ENCODE results near the gene PRR5L.

PRR5L gene

DNA sequence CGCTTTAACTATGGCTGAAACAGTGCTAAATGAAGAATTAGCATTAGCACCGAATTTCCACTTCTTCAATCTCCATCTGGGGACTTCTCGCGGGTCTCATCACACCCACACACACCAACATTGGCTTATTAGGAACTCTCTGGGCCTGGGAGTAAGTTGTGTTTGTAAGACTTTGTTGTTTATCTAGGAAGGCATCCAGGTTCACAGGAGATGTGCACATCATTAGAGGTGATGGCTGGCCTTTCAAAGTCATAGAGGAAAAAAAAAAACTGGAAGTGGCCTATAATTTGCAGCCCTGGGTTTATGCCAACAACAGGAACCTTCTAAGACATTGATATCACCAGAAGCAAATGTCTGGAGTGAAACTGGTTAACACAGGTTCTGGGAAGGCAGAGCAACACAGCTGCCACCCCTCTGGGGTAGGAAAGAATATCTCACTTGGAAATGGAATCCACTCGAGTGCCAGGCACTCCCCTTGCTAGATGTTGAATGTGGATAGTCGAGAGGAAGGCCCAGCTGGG lies 129.5 kb downstream of the PRR5L start:
- POLR2A ChIA-PET, result no interaction called here
- H3K9me3 ChIP-seq (ENCODE audit: control insufficient read depth, insufficient read depth, low read depth, low read length), result no peaks in the 10 kb centered on the region
- H3K27ac ChIP-seq (ENCODE audit: extremely low read depth, low read depth, low read length), result no peak overlapping the region
- TF ChIP-seq, protein P1, sequence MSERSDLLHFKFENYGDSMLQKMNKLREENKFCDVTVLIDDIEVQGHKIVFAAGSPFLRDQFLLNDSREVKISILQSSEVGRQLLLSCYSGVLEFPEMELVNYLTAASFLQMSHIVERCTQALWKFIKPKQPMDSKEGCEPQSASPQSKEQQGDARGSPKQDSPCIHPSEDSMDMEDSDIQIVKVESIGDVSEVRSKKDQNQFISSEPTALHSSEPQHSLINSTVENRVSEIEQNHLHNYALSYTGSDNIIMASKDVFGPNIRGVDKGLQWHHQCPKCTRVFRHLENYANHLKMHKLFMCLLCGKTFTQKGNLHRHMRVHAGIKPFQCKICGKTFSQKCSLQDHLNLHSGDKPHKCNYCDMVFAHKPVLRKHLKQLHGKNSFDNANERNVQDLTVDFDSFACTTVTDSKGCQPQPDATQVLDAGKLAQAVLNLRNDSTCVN (tag by site-specific recombination; optimal IDR thresholded peaks at IDR 0.05), result no peak
- TF ChIP-seq ZBTB20 (tag by site-specific recombination; IDR thresholded peaks at IDR 0.05) (peak; percentile 56; the same call in 1 of the 2 replicates), ZNF335 (tag by site-specific recombination; conservative IDR thresholded peaks at IDR 0.05) (no peak)
- TF ChIP-seq, protein P2, sequence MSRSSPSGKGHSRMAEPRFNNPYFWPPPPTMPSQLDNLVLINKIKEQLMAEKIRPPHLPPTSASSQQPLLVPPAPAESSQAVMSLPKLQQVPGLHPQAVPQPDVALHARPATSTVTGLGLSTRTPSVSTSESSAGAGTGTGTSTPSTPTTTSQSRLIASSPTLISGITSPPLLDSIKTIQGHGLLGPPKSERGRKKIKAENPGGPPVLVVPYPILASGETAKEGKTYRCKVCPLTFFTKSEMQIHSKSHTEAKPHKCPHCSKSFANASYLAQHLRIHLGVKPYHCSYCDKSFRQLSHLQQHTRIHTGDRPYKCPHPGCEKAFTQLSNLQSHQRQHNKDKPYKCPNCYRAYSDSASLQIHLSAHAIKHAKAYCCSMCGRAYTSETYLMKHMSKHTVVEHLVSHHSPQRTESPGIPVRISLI (tag by site-specific recombination; IDR thresholded peaks at IDR 0.05), result no peak
- no peak overlapping the region for H3K4me3 ChIP-seq (ENCODE audit: low read depth, low read length)
- no peaks in the 10 kb centered on the region for H3K4me1 ChIP-seq (ENCODE audit: control insufficient read depth, insufficient read depth, low read length)
- CTCF ChIA-PET, result interaction anchor here (0.6 to 1.2 kb wide), 3 partner anchors 44 to 86 kb away, joined by 3 to 7 read pairs (median 3); no protein-coding TSS in a partner anchor
- H3K36me3 ChIP-seq (ENCODE audit: control insufficient read depth in 2 of 2, insufficient read depth in 1 of 2, low read length in 2 of 2), result no peaks in the 10 kb centered on the region

DNA sequence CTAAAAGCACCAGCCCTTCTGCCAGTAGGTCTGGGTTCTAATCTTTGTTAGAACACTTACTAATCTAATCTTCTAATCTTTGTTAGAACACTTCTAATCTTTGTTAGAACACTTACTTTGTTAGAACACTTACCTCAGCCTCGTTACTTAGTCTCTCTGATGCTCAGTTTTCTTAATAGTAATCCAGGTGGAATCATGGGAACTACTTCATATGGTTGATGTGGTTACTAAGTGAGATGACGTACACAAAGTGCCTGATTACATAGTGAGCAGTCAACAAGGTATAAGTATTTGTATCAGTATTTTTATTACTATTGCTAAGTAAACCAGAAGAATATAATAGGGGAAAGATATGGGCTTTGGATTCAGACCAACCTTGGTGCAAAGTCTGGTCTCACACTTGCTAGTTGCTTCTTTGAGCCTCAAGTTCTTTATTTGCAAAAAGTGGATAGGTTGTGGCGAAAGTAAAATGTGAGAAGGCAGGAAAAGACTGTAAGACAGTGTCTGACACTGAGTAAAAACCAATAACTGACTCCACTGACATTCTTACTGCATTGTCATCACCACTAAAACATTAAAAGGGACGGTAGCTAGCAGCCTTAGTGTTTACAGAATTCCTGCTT lies 130.2 kb downstream of the PRR5L start:
- Histone ChIP-seq H3K4me1 (ENCODE audit: control insufficient read depth, insufficient read depth, low read length) (no peaks in the 10 kb centered on the region), H3K36me3 (ENCODE audit: control insufficient read depth in 2 of 2, insufficient read depth in 1 of 2, low read length in 2 of 2) (no peaks in the 10 kb centered on the region), H3K9me3 (ENCODE audit: control insufficient read depth, insufficient read depth, low read depth, low read length) (no peaks in the 10 kb centered on the region), H3K27ac (ENCODE audit: extremely low read depth, low read depth, low read length) (no peak overlapping the region), H3K4me3 (ENCODE audit: low read depth, low read length) (no peak overlapping the region)
- CTCF ChIA-PET, result interaction anchor here (0.6 to 1.2 kb wide), 3 partner anchors 43 to 86 kb away, joined by 3 to 7 read pairs (median 3); no protein-coding TSS in a partner anchor
- POLR2A ChIA-PET, result no interaction called here
- TF ChIP-seq ZNF132 (tag by site-specific recombination; IDR thresholded peaks at IDR 0.05; ENCODE audit: borderline replicate concordance), result no peak
- TF ChIP-seq, protein P3, sequence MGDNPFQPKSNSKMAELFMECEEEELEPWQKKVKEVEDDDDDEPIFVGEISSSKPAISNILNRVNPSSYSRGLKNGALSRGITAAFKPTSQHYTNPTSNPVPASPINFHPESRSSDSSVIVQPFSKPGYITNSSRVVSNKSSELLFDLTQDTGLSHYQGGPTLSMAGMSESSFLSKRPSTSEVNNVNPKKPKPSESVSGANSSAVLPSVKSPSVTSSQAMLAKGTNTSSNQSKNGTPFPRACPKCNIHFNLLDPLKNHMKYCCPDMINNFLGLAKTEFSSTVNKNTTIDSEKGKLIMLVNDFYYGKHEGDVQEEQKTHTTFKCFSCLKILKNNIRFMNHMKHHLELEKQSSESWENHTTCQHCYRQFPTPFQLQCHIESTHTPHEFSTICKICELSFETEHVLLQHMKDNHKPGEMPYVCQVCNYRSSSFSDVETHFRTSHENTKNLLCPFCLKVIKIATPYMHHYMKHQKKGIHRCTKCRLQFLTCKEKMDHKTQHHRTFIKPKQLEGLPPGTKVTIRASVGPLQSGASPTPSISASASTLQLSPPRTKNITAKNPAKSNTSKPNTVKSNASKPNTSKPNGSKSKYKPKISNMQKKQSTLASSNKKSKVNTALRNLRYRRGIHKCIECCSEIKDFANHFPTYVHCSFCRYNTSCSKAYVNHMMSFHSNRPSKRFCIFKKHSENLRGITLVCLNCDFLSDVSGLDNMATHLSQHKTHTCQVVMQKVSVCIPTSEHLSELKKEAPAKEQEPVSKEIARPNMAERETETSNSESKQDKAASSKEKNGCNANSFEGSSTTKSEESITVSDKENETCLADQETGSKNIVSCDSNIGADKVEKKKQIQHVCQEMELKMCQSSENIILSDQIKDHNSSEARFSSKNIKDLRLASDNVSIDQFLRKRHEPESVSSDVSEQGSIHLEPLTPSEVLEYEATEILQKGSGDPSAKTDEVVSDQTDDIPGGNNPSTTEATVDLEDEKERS (tag by site-specific recombination; IDR thresholded peaks at IDR 0.05), result no peak

DNA sequence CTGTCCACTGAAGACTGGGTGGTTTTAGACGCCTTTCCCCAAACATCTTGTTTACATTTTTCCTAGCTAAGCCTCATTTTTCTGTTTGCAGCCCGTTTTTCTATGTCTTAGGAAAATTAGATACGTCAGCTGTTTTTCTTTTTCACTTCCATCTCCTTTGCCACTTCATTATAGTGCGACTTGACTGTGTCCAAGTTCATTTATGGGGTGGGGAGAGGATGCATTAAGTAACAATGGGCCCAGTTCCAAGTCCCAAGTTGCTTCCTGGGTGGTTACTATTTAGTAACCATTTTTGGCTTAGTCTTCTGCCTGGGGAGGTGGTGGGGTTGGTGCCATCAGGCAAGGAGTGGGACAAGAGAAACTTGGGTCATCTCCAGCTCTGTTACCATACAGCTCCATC lies 131.0 kb downstream of the PRR5L start:
- TF ChIP-seq ZNF138 (tag by site-specific recombination; IDR thresholded peaks at IDR 0.05; ENCODE audit: borderline replicate concordance) (no peak), ZNF223 (tag by site-specific recombination; IDR thresholded peaks at IDR 0.05) (no peak), ZNF132 (tag by site-specific recombination; IDR thresholded peaks at IDR 0.05; ENCODE audit: borderline replicate concordance) (no peak), ZNF302 (tag by site-specific recombination; IDR thresholded peaks at IDR 0.05; ENCODE audit: low read depth) (no peak), ZNF561 (tag by site-specific recombination; IDR thresholded peaks at IDR 0.05; ENCODE audit: borderline replicate concordance) (no peak), SP3 (tag by site-specific recombination; IDR thresholded peaks at IDR 0.05) (no peak)
- no peak overlapping the region for H3K27ac ChIP-seq (ENCODE audit: extremely low read depth, low read depth, low read length)
- H3K36me3 ChIP-seq (ENCODE audit: control insufficient read depth in 2 of 2, insufficient read depth in 1 of 2, low read length in 2 of 2), result no peaks in the 10 kb centered on the region
- CTCF ChIA-PET, result interaction anchor here (0.6 to 1.0 kb wide), 2 partner anchors 42 to 245 kb away, joined by 3 to 4 read pairs; no protein-coding TSS in a partner anchor
- POLR2A ChIA-PET, result no interaction called here
- no peaks in the 10 kb centered on the region for H3K4me1 ChIP-seq (ENCODE audit: control insufficient read depth, insufficient read depth, low read length)
- no peak overlapping the region for H3K4me3 ChIP-seq (ENCODE audit: low read depth, low read length)
- no peaks in the 10 kb centered on the region for H3K9me3 ChIP-seq (ENCODE audit: control insufficient read depth, insufficient read depth, low read depth, low read length)

All from HEK293 (cell line).